DMS53 treated with DMSO at 0.1 percent for 48 hours (cell line): ENCODE measurements around the gene ARMC6.
"Not testable (repeated sequence)": the region's sequence is repeated elsewhere in the genome, so short reads cannot be mapped to it uniquely, and the experiment has no call there.

Experiments
- DNase-seq: peaks from one replicate; lab custom pipeline; 2025; ENCODE audit not compliant: unreplicated experiment; lab: John Stamatoyannopoulos, UW

The ARMC6 gene

GRCh38 chr19:19022380-19022961 lies 10.9 kb upstream of the ARMC6 start:
- no peak for DNase-seq

- not testable (repeated sequence) for DNase-seq
These were observed 10.0 kb upstream of the ARMC6 start for GRCh38 chr19:19023376-19023775.

- DNase-seq: no peak
These were observed 7.5 kb upstream of the ARMC6 start for GRCh38 chr19:19025861-19026260.

GRCh38 chr19:19026299-19026971 lies 7.0 kb upstream of the ARMC6 start:
- DNase-seq: no peak

GRCh38 chr19:19027228-19027627 lies 6.2 kb upstream of the ARMC6 start:
- no peak for DNase-seq

- DNase-seq: no peak
These were observed 4.9 kb upstream of the ARMC6 start for GRCh38 chr19:19028526-19028925.

- DNase-seq: no peak
These were observed 1.5 kb upstream of the ARMC6 start for GRCh38 chr19:19031891-19032290.

GRCh38 chr19:19032420-19033175 lies 805 bp upstream of the ARMC6 start:
- no peak for DNase-seq

- no peak for DNase-seq
These were observed 302 bp upstream of the ARMC6 start for GRCh38 chr19:19033176-19033425.

GRCh38 chr19:19034204-19034624 lies 811 bp downstream of the ARMC6 start:
- peak; percentile 6 for DNase-seq

GRCh38 chr19:19039901-19040300 lies 6.5 kb downstream of the ARMC6 start:
- no peak for DNase-seq

GRCh38 chr19:19040417-19040816 lies 7.0 kb downstream of the ARMC6 start:
- DNase-seq: no peak

GRCh38 chr19:19042732-19043280 lies 9.4 kb downstream of the ARMC6 start:
- DNase-seq: no peak

GRCh38 chr19:19043481-19043880 lies 10.1 kb downstream of the ARMC6 start:
- no peak for DNase-seq

GRCh38 chr19:19043881-19044280 lies 10.5 kb downstream of the ARMC6 start:
- DNase-seq: no peak

GRCh38 chr19:19049406-19049805 lies 16.0 kb downstream of the ARMC6 start:
- no peak for DNase-seq

GRCh38 chr19:19050104-19050503 lies 16.7 kb downstream of the ARMC6 start:
- DNase-seq: no peak

- DNase-seq: no peak
These were observed 17.3 kb downstream of the ARMC6 start for GRCh38 chr19:19050731-19051130.

- no peak for DNase-seq
These were observed 18.2 kb downstream of the ARMC6 start for GRCh38 chr19:19051478-19052213.

- no peak for DNase-seq
These were observed 19.5 kb downstream of the ARMC6 start for GRCh38 chr19:19052921-19053320.

- no peak for DNase-seq
These were observed 20.3 kb downstream of the ARMC6 start for GRCh38 chr19:19053508-19054314.
